ENCODE data around the gene HSD17B11.

GRCh38 chr4:87322754-87323153 lies 68.2 kb downstream of the HSD17B11 start, which contains the start of gene HSD17B13:
- TF ChIP-seq CTCF (IDR thresholded peaks at IDR 0.05) (no peak), EZH2 (IDR thresholded peaks at IDR 0.05; ENCODE audit: borderline replicate concordance, insufficient read depth, low read depth, low read length, poor library complexity, severe bottlenecking) (no peak)
